ENCODE results near the gene RERG. TPM values are rescaled to one million over a fixed set of nuclear protein-coding genes. Genes with fewer than 3 reads are reported as not detected.
"Not testable (repeated sequence)": the region's sequence is repeated elsewhere in the genome, so short reads cannot be mapped to it uniquely, and the experiment has no call there.

RERG gene, protein sequence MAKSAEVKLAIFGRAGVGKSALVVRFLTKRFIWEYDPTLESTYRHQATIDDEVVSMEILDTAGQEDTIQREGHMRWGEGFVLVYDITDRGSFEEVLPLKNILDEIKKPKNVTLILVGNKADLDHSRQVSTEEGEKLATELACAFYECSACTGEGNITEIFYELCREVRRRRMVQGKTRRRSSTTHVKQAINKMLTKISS
- 10 to 100 TPM in 1 of 3 donors, 1 to 10 TPM in 2; 3.0 to 23.1 (median 4.3) TPM for polyA plus RNA-seq

DNA sequence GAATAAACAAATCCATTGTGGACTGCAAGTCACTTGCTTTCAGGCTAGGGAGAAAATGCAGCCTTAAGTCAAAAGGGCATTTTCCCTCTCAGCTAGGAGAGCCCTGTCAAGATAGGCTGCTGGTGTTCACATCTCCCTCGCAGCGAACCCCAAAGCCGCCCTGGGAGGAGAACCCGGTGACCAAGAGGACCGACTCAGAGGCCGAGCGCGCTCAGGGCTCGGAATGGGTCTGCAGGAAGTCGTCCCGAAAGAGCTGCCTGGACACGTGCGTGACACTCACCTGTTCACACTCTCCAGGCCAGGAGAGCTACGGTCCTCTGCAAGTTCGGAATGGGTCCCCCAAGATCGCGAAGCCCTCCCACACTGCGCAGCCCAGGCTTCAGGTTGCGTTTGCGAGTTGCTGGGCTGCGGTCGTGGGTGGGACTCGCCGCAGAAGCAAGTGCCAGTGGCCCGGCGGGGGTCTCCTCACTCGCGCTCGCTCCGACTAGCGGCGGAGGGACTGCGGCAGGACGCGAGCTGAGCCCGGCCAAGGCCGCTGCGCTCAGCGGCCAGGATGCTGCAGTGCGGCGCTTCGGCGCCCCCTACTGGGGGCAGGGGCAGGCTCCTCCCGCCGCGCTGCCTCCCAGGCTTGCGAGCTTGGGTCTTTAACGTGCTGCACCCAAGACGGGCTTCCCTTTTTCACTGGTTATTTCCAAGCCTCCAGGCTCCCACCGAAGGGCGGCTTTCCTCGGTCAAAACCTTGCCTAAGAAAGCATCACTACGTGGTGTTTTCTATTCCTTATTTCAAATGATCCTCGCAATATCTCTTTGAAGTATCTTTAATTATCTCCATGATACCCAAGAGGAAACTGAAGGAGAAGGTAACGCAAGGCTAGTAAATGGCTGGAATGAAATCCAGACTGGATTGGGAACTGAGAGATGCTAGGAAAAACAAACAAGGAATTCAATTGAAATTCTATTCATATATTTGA lies at the start of gene RERG:
TSS of gene RERG (minus strand) at position 503 of the 971 bp plus-strand sequence. CDS start 3,928 bp downstream, outside the sequence.
- H3K27ac ChIP-seq (ENCODE audit: low read depth, low read length): no peak within 1 kb of the TSS
- WGBS, 3 donors: 3 to 6% (median 5%) methylated on average over 55 of the region's 55 CpGs

DNA sequence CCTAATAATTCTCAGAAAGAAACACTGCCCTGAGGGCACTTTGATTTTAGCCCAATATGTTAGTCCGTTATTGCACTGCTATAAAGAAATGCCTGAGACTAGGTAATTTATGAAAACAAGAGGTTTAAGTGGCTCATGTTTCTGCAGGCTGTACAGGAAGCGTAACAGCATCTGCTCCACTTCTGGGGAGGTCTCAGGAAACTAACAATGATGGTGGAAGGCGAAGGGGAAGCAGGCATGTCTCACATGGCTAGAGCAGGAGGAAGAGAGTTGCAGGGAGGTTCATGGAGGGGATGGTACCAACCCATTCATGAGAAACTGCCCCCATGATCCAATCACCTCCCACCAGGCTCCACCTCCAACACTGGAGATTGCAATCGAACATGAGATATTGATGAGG lies 49.4 kb upstream of the RERG start:
- 58 to 71% (median 69%) methylated on average over 4 of the region's 4 CpGs for WGBS, 3 donors
- H3K27ac ChIP-seq (ENCODE audit: low read depth, low read length): no peak overlapping the region

DNA sequence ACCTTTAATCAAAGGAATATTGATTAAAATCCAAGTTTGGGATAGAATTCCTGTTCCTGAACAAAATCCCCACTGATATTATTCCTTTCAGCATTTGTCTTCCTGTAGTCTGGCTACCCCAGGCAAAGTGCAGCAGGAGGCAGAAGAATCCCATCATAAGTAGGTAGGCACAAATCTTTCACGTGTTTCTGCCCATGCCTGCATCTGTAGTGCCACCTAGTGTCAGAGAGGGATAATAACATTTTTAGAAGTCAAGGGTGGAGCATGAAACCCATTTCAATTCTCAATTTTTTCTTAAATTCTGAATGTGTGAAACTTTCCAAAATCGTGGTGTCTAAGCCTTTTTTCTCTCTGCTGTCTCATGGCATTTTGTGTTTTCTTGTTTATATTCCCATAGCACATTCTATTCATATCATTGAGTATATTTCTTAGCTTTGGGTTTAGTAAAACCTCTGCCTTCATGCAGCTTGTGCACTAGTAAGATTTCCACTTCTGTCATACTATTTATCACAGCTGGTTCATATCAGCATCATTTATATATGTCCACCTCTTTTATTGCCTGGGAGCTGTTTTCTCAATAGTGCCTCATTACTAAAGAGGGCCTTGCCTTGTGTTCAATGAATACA lies 47.8 kb upstream of the RERG start:
- WGBS, 3 donors: 0 to 2% (median 0%) methylated on average over 2 of the region's 2 CpGs

DNA sequence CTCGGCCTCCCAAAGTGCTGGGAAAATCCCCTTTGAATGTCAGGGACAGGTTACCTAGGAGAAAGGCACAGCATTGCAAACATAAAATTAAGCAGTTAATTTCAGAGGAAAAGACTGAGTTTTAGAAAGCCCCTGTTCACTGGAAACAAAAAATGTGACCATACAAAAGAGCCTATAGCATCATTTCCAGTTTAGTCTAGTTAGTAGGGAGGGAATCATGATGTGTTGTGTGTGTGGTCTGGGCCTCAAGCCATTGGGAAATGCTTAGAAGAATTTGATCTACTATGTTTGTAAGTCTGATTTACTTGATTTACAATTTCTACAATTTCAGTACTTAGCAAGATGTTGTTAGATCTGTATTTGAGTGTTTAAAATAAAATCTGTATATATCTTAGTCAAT lies 47.1 kb upstream of the RERG start:
- WGBS, 3 donors: 90 to 96% (median 95%) methylated on average over 1 of the region's 1 CpG
- no peak overlapping the region for H3K27ac ChIP-seq (ENCODE audit: low read depth, low read length)

More for the DNA sequence above, 47.8 kb upstream of the RERG start:
- H3K27ac ChIP-seq (ENCODE audit: low read depth, low read length): no peak overlapping the region

DNA sequence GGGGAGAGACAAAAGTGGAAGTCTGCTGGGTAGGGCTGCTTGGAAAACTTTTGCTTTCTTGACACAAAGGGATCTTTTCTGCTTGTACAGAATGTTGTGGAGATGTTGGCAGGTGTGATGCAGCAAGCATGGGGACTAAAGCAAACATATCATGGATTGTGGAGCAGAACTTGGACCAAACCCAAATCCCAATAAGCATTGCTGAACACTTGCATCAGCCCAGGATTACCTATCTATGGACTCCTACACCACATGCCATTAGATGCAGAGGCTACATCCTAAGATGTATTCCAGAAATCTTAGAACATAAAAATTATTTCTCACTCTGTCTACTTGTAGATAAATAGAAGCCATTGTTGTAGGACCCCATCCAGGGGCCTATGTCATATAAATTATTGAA lies 44.7 kb upstream of the RERG start:
- no peak overlapping the region for H3K27ac ChIP-seq (ENCODE audit: low read depth, low read length)

DNA sequence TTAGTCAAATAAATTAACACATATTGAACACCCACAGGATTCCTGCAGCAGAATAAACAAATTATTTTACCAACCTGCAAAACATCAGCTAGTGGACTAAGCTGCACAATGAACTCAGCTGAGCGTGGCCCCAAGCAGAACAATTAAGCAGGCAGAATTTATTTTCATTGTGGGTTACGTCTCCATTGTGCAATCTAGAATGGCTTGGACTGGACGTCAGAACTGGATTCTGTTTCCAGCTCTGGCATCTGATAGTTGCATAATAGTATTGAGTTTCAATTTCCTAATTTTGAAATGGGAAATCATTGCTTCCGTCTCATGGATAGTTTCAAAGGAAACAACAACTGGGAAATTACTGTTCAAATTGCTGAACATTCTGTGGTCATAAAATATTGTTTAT lies 35.5 kb upstream of the RERG start:
- no peak overlapping the region for H3K27ac ChIP-seq (ENCODE audit: low read depth, low read length)
- 19 to 51% (median 19%) methylated on average over 4 of the region's 4 CpGs for WGBS, 3 donors

DNA sequence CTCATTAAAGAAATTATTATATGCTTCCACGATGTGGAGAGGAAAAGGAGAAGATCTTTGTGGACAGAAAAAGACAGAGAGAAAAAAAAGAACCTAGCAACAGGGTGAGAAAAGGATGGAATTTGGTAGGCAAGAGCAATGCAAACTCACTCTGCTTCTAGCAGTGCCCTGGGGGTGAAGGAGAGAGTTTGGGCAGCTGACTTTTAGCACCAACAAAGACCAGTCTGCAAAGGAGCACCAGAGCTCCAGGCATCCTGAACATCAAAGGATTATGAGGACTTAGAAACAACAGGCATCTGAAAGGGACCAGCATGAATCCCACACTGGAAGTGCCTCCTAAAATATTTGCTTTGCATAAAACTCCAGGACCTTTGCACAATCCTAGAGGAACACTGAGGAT lies 32.8 kb upstream of the RERG start:
- no peak overlapping the region for H3K27ac ChIP-seq (ENCODE audit: low read depth, low read length)
- 58 to 88% (median 72%) methylated on average over 1 of the region's 1 CpG for WGBS, 3 donors

DNA sequence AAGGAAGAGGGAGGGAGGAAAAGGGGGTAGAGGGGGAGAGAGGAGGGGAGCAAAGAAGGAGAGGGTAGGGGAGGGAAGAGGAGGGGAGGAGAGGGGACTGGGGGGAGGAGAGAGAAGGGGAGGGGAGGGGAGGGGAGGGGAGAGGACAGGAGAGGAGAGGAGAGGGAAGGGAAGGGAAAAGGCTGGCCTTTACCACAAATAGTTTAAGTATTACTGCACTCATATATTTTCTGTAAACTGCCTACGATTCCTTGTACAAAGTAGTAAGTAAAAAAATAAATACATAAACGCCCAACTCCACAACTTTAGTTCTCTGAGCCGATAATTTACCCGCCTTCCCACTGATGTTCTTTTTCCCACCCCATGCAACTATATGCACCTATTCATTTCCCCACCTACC lies 23.7 kb upstream of the RERG start:
- no peak overlapping the region for H3K27ac ChIP-seq (ENCODE audit: low read depth, low read length)
- 90 to 94% (median 91%) methylated on average over 4 of the region's 4 CpGs for WGBS, 3 donors

DNA sequence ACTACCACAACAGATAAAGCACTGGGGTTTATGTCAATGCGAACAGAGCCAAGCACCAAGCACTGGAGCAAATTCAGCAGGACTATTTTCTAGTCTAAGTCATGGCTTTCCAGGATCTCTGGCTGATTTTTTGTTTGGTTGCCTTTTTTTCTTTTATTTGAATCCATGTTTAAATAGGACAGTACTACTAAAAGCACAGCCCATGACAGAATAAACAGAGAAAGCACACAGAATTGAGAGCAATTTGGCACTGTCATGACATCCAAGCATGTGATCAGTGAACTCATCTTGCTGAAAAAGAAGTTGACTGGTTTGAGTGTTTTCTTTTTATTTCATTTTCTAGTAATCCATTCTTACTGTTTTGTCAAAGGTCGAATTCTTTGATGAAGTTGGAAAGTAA lies 23.1 kb upstream of the RERG start:
- WGBS, 3 donors: 65 to 77% (median 68%) methylated on average over 2 of the region's 2 CpGs

DNA sequence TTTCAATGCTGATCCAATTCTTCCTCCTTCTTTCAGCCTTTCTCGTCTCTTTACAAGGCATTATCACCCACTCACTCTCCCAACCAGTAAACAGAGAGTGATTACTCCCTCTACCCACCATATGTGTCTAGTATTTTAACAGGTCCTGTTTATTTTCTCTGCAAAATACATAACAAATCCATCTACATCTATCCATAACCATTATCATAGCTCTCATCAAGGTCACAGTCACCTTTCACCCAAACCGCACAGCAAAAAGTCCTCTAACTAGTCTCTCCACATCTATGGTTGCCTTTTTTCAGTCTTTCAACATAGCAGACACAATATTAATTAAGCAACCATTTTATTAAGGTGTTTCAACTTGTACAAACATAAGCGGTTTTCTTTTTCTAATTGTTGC lies 21.9 kb upstream of the RERG start:
- WGBS, 3 donors: 83 to 85% (median 85%) methylated on average over 3 of the region's 3 CpGs
- no peak overlapping the region for H3K27ac ChIP-seq (ENCODE audit: low read depth, low read length)

More for the DNA sequence above, 23.1 kb upstream of the RERG start:
- H3K27ac ChIP-seq (ENCODE audit: low read depth, low read length): no peak overlapping the region

DNA sequence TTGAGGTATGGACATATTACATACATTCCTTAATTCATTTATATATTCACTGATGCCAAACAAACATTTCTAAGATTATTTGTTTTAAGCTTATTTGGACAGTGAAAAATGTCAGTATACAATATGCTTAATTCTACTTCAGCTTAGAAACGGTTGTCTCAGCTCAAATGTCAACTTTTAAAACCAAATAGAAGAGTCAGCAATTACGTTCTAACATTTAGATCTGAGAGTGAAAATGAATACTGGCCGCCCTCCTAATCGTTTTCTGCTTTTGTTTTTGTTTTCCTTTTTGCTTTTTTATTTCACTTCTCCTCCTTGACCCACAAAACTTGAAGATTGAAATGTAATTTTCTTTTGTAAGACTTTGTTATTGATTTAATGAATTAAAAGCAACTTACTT lies 19.7 kb upstream of the RERG start:
- 72 to 75% (median 75%) methylated on average over 4 of the region's 4 CpGs for WGBS, 3 donors
- H3K27ac ChIP-seq (ENCODE audit: low read depth, low read length): no peak overlapping the region

DNA sequence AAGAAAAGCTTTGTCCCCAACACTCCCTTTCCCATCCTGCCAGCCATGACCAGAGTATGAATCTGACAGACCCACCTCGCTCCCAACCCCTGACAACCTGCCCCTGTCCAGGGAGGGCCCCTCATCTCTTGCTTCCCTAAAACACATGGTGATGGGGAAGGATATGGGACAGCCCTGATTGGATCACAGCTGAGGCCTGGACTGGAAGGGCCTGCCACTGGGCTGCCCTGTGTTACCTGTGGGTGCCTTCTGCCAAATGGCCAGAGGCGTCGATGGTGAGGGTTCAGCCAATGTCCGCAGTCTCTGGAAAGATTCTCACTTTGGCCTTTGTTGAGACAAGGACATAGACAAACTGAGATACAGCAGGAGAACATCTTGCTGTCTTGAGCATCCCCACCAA lies 13.3 kb upstream of the RERG start:
- 73 to 84% (median 80%) methylated on average over 4 of the region's 4 CpGs for WGBS, 3 donors

DNA sequence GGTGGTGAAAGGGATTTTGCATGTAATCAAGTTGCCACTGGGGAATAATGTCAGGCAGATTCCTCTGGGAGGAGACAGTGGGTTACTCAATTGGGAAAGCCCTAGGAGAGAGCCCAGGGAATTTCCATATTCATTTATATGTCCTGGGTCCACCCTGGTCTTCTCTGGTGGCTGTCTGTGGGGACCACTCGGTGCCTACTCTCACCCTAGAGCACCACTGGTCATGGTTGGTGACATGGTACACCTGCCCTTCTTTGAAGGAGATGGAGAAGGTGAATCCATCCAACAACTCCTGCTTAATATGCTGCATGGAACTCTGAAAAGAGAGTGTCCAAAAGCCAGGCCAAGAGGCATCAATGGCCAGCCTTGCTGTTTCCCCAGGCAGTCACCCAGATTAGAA lies 12.8 kb upstream of the RERG start:
- WGBS, 3 donors: 47 to 73% (median 70%) methylated on average over 1 of the region's 1 CpG
- no peak overlapping the region for H3K27ac ChIP-seq (ENCODE audit: low read depth, low read length)

More for the DNA sequence above, 13.3 kb upstream of the RERG start:
- no peak overlapping the region for H3K27ac ChIP-seq (ENCODE audit: low read depth, low read length)

DNA sequence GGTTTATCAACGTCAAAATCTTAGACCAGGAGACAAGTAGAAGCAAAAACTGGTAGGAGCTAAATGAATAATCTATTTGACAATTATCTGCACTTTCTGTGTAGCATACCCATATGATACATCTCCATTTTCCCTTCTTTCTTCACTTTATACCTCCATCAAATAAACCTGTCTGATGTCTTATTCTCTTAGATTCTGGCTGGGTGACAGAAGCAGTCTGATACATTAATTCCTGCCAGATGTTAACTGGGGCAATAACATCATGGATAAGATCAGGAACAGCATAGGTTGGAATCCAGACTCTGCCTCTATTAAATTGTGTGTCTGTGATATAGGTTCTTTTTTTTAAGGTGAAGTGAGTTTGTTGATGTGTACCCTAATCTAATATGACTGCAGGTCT lies 11.7 kb upstream of the RERG start:
- 29 to 41% (median 30%) methylated on average over 1 of the region's 1 CpG for WGBS, 3 donors
- H3K27ac ChIP-seq (ENCODE audit: low read depth, low read length): no peak overlapping the region

DNA sequence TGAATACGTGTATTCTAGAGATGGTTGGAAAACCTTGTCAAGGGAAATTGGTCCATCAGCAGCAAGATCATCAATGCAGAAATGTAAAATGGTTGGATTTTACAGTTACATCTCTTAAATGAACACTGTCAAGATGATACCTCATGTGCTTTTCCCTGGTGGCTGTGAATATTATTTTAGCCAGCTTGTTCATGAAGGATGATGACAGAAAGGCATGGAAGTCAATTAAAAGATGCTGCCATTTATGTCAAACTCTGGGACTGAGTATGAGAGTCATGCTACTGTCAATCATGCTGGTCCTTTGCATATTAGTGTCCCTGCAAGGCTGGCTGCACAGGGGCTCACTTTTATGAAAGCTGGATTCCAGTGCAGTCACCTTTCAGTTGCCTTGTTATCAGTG lies 10.3 kb upstream of the RERG start:
- WGBS, 3 donors: 79 to 88% (median 82%) methylated on average over 1 of the region's 1 CpG
- H3K27ac ChIP-seq (ENCODE audit: low read depth, low read length): no peak overlapping the region

DNA sequence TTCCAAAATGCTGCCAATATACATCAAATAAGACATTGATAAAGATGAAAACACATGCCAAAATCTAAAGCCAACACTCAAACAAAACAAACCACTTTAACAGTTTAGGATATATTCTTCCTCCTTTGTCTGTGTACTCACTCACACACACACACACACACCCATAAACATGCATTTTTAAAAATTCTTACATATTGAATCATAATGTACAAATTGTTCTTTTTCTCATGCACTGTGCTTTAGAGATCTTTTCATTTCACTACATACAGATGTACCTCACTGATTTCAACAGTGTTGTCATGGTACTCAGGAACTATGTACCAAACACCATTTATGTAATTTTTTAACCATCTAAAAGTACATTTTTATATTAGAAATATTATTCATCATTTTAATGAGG lies 9.5 kb upstream of the RERG start:
- no peak overlapping the region for H3K27ac ChIP-seq (ENCODE audit: low read depth, low read length)

DNA sequence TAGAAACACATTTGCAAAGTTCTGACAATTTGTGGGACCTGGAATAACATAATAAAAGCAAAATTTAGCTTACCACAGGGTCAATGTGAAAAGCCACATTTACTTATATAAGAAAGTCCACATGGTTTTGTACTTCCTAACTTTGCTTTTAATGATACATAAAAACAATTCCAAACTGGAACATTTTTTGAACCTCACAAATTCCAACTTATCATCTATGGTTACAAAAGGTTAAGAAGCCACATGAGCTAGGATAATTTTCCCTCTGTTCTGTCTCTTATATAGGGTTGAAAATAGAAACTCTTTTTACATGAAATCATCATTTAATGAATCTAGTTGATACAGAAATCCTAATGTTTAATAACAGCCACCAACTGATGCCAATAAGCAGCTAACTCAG lies 8.9 kb upstream of the RERG start:
- no peak overlapping the region for H3K27ac ChIP-seq (ENCODE audit: low read depth, low read length)

DNA sequence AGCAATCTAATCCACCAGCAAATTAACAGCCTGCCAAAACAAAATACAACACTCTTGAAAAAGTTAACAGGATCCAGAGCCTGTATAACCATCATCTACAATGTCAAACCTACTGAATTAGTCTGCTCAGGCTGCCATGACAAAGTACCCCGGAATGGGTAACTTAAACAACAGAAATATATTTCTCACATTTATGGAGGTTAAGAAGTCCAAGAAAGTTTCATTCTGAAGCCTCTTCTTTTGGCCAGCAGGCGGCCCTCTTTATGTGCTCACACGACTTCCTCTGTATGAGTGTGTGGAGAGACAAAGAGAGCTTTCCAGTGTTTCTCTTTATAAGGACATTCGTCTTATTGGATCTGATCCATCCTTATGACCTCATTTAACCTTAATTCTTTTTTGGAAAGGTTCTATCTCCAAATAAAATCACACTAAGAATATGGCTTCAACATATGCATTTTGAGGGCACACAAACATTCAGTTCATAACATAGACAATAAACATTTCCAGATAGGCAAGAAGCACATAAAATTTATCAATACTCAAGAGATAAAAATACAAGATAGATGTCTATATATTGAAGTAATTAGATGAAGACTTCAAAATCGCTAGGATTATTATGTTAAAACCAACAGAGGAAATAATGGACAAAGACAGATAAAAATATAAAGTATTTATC lies 5.9 kb upstream of the RERG start:
- WGBS, 3 donors: 11 to 16% (median 13%) methylated on average over 5 of the region's 5 CpGs
- H3K27ac ChIP-seq (ENCODE audit: low read depth, low read length): no peak overlapping the region

DNA sequence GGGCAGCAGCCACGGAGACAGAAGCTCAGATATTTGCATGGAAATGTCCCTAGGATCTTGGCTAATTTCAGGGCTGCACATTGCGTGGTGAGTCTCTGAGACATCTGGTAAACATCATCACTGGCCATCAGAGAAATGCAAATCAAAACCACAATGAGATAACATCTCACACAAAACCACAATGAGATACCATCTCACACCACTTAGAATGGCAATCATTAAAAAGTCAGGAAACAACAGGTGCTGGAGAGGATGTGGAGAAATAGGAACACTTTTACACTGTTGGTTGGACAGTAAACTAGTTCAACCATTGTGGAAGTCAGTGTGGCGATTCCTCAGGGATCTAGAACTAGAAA lies 4.6 kb upstream of the RERG start:
- WGBS, 3 donors: 38 to 74% (median 54%) methylated on average over 2 to 3 of the region's 3 CpGs

More for the DNA sequence above, 4.6 kb upstream of the RERG start:
- H3K27ac ChIP-seq (ENCODE audit: low read depth, low read length): not testable (repeated sequence)

Data from adipose tissue (tissue), 3 donors.